NT2/D1 (cell line): ENCODE measurements around the gene DHPS.
"Not testable (repeated sequence)": the region's sequence is repeated elsewhere in the genome, so short reads cannot be mapped to it uniquely, and the experiment has no call there.

Experiments
- DNase-seq: peaks from one replicate; pipeline ENCODE4 v3.0.0-alpha.2; 2011; ENCODE audit warnings: low read depth, low spot score
- H3K27me3 ChIP-seq: 2 replicates; pipeline ENCODE4 v1.6.0; 2011; ENCODE audit warnings: mild to moderate bottlenecking; ENCODE audit not compliant: insufficient read length, insufficient read depth
- H3K36me3 ChIP-seq: 2 replicates; pipeline ENCODE4 v1.6.1; 2011; ENCODE audit warnings: mild to moderate bottlenecking, low read length, mixed read lengths; ENCODE audit not compliant: insufficient read depth, insufficient read length
- H3K4me1 ChIP-seq: 2 replicates; pipeline ENCODE4 v1.5.1; 2011; ENCODE audit not compliant: insufficient read depth, insufficient read length
- H3K4me3 ChIP-seq: 2 replicates; pipeline ENCODE4 v1.5.1; 2011; ENCODE audit warnings: low read depth; ENCODE audit not compliant: insufficient read length
- H3K9ac ChIP-seq: 2 replicates; pipeline ENCODE4 v1.6.0; 2011; ENCODE audit warnings: low read depth; ENCODE audit not compliant: insufficient read length
- H3K9me3 ChIP-seq: 2 replicates; pipeline ENCODE4 v1.5.1; 2011; ENCODE audit warnings: mild to moderate bottlenecking, low read length; ENCODE audit not compliant: insufficient read depth
- SUZ12 ChIP-seq: IDR thresholded peaks from 2 replicates; pipeline ENCODE4 v1.6.1; 2011; ENCODE audit not compliant: insufficient read length, insufficient read depth; ENCODE audit errors: extremely low read depth
- YY1 ChIP-seq: IDR thresholded peaks from 2 replicates; pipeline ENCODE4 v1.6.1; 2011; ENCODE audit not compliant: insufficient read length, insufficient read depth
- ZNF274 ChIP-seq: IDR thresholded peaks from 2 replicates; pipeline ENCODE4 v1.6.1; 2011; ENCODE audit warnings: mild to moderate bottlenecking, low read depth, low read length

Gene DHPS

DNA sequence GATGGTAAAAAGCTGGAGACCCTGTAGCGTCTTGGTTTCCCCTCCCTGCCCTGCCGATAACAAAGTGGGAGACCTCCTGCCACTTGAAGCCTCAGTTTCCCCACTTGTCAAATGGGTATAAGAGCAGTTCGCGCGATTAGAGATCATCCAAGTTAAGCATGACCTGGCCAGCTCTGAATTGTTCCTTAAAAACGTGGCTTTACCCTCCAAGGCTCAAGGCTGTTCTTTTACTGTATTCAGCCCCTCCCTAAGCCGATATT, 41.6 kb upstream of the DHPS start:
- Histone ChIP-seq H3K9ac (peak overlapping the region; percentile 90), H3K36me3 (peaks cover 38% of the 10 kb centered on the region), H3K4me3 (peak overlapping the region; percentile 80), H3K27me3 (no peaks in the 10 kb centered on the region), H3K9me3 (no peaks in the 10 kb centered on the region), H3K4me1 (peaks cover 7% of the 10 kb centered on the region)
- TF ChIP-seq SUZ12 (no peak), YY1 (no peak), ZNF274 (no peak)
- no peak for DNase-seq

DNA sequence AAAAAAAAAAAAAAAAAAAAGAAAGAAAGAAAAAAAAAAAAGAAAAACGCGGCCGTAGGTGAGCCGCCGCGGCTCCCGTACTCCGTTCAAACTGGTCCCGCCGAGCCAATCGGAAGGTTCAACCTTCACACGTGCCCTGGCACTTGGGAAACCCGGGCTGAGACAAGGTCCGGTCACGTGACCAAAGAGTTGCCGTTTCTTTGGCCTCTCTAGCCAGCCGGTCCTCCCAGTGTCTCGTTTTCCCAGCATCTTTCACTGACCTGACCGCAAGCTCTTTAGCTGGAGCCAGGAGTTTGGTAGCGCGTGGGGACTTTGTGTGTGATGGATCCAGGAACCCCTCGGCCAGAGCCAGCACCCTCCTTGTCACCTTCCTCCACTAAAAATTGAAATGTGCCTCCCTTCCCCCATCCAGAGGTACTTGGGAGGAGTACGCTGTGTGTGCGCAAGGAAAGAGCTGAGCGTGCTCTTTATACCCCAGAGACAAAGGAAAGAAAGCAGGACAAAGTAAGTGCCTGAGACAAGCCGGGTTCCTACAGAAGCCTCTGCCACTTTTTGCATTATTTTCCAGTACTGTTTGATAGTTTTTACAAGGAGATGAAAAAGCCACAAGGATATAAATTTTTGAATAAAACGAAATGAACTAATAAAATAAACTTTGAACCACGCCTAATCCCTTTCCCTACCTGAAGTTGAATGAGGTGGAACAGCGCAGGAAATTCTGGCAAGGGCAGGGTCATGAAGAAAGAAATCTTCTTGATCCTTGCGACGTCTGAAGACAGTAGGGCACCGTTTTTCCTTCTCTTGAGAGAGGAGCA, 41.1 kb upstream of the DHPS start:
- H3K4me1 ChIP-seq: peaks cover 7% of the 10 kb centered on the region
- no peaks in the 10 kb centered on the region for H3K9me3 ChIP-seq
- peaks cover 39% of the 10 kb centered on the region for H3K36me3 ChIP-seq
- H3K27me3 ChIP-seq: no peaks in the 10 kb centered on the region
- peak overlapping the region; percentile 80 for H3K4me3 ChIP-seq
- H3K9ac ChIP-seq: peak overlapping the region; percentile 94
- peak; percentile 98 for DNase-seq
- TF ChIP-seq SUZ12 (no peak), ZNF274 (no peak), YY1 (no peak)

DNA sequence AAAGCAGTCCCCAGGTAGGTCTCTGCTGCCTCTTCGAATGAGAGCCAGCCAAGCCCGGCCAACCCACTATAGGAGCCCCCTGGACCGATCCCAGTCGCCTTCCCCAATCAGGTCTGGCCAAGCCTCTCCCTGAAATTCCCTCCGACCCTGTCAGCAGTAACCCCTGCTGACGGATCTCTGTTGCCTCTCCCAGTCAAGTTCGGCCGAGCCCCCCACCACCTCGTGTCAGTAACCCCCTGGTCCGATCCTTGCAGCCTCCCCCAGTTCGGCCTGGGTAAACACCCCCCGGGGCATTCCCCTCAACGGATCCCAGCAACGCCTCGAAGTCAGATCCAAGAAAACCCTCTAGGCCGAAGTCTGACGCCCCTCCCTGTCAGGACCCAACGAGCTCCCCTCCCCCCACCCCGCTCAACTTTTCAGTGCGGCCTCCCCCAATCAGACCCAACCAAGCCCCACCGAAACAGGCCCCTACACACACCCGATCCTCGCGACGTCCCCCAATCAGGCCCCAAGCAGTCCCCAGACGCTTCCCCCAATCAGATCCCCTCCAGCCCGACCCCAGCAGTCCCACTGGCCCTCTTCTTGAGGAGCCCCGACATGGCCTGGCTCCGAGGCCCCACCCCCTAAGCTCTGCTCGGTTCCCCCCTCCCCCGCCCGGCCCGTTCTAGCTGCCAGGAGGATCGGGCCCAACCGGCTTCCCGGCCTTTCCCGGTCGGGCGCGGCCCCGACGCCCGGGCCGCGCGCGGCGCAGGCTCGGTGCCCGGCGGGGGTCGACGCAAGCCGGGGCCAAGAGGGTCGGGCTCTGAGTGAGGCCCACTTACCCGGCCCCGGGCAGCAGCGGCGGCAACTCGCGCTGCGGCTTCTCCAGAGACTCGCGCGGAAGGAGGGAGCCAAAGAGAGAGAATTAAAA, 40.2 kb upstream of the DHPS start:
- Histone ChIP-seq H3K9me3 (no peaks in the 10 kb centered on the region), H3K4me3 (peak overlapping the region; percentile 80), H3K4me1 (peaks cover 7% of the 10 kb centered on the region), H3K9ac (peak overlapping the region; percentile 94), H3K27me3 (no peaks in the 10 kb centered on the region), H3K36me3 (peaks cover 45% of the 10 kb centered on the region)
- TF ChIP-seq YY1: no peak
- no peak for DNase-seq

- Histone ChIP-seq H3K9me3 (no peaks in the 10 kb centered on the region), H3K4me1 (peaks cover 7% of the 10 kb centered on the region), H3K9ac (peak overlapping the region; percentile 94), H3K36me3 (peaks cover 51% of the 10 kb centered on the region), H3K27me3 (no peaks in the 10 kb centered on the region), H3K4me3 (peak overlapping the region; percentile 80)
- DNase-seq: no peak
- no peak for TF ChIP-seq SUZ12
- TF ChIP-seq YY1: no peak
- no peak for TF ChIP-seq ZNF274
Measured at GRCh38 chr19:12720851-12721655, 39.4 kb upstream of the DHPS start.

- Histone ChIP-seq H3K9me3 (no peaks in the 10 kb centered on the region), H3K27me3 (no peaks in the 10 kb centered on the region), H3K4me1 (peaks cover 7% of the 10 kb centered on the region), H3K36me3 (peaks cover 59% of the 10 kb centered on the region), H3K9ac (peak overlapping the region; percentile 1), H3K4me3 (no peak overlapping the region)
- DNase-seq: no peak
- no peak for TF ChIP-seq YY1
- TF ChIP-seq SUZ12: no peak
- no peak for TF ChIP-seq ZNF274
Measured at GRCh38 chr19:12720296-12720695, 38.6 kb upstream of the DHPS start.

GRCh38 chr19:12715929-12716328, 34.2 kb upstream of the DHPS start:
- no peak overlapping the region for H3K9ac ChIP-seq
- TF ChIP-seq ZNF274 (no peak), YY1 (no peak), SUZ12 (no peak)
- DNase-seq: no peak
- no peaks in the 10 kb centered on the region for H3K9me3 ChIP-seq
- no peak overlapping the region for H3K4me3 ChIP-seq
- H3K27me3 ChIP-seq: no peaks in the 10 kb centered on the region
- H3K4me1 ChIP-seq: peaks cover 9% of the 10 kb centered on the region
- H3K36me3 ChIP-seq: peaks cover 92% of the 10 kb centered on the region

DNA sequence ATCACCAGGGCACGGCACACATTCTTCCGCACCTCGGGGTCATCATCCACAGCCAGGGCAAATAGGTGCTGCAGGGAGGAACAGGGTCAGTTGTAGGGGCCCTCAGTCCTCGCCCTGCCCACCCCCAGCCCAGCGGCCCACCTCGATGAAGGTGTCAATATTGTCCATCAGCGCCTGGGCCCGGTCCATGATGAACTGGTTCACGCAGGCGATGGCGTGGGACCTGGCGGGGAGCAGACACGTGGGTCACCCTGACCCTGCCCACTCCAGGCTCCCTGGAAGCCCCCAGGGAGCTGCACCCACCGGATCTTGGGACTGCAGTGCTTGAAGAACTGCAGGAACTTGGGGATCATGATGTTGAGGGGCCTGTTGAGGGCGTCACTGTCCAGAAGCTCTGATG, 33.4 kb upstream of the DHPS start:
- Histone ChIP-seq H3K27me3 (no peaks in the 10 kb centered on the region), H3K4me1 (peaks cover 9% of the 10 kb centered on the region), H3K36me3 (peaks cover 92% of the 10 kb centered on the region), H3K4me3 (no peak overlapping the region), H3K9me3 (no peaks in the 10 kb centered on the region), H3K9ac (no peak overlapping the region)
- TF ChIP-seq ZNF274 (no peak), YY1 (no peak), SUZ12 (no peak)
- no peak for DNase-seq

- H3K36me3 ChIP-seq: peaks cover 94% of the 10 kb centered on the region
- not testable (repeated sequence) for H3K9me3 ChIP-seq, H3K27me3 ChIP-seq, H3K4me3 ChIP-seq, H3K9ac ChIP-seq, DNase-seq, H3K4me1 ChIP-seq
Measured at GRCh38 chr19:12713304-12713703, 31.6 kb upstream of the DHPS start.

DNA sequence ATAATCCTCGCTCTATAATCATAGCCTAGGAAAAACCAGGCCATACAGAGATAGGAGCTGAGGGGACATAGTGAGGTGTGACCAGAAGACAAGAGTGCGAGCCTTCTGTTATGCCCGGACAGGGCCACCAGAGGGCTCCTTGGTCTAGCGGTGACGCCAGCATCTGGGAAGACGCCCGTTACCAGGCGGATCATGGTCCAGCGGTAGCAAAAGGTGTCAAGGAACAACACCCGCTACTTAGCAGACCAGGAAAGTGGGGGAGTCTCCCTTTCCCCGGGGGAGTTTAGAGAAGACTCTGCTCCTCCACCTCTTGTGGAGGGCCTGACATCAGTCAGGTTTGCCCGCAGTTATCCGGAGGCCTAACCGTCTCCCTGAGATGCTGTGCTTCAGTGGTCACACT, 30.4 kb upstream of the DHPS start:
- H3K9ac ChIP-seq, DNase-seq, H3K9me3 ChIP-seq, H3K4me1 ChIP-seq, H3K27me3 ChIP-seq, H3K4me3 ChIP-seq: not testable (repeated sequence)
- peaks cover 95% of the 10 kb centered on the region for H3K36me3 ChIP-seq
